Thyroid gland (tissue), 4 donors: Measurements from ENCODE around the gene COX4I2.

Source experiments
- CTCF ChIP-seq, 6 experiments: fragments of 200-600 bp in 3 of 6; fragments of 450-650 bp in 3 of 6; sonication (generic) in 3 of 6; IDR thresholded peaks; one replicate each; pipeline ENCODE4 v1.5.1; 2016 to 2019; ENCODE audit warnings: antibody characterized with exemption in 6 of 6, mild to moderate bottlenecking in 2 of 6, inconsistent platforms in 1 of 6, moderate library complexity in 1 of 6
- POLR2A ChIP-seq, 2 donors: fragments of 450-650 bp; IDR thresholded peaks; one replicate each; pipeline ENCODE4 v1.6.1; 2017; ENCODE audit warnings: antibody characterized with exemption in 2 of 2, mild to moderate bottlenecking in 2 of 2, moderate library complexity in 1 of 2

- TF ChIP-seq CTCF (IDR thresholded peaks at IDR 0.05) = no peak
- no peak for TF ChIP-seq POLR2A (IDR thresholded peaks at IDR 0.05)
Measured at GRCh38 chr20:31638816-31639215, 1.1 kb downstream of the COX4I2 start.
